ENCODE measurements around the gene ARIH1. TPM values are rescaled to one million over a fixed set of nuclear protein-coding genes. Genes with fewer than 3 reads are reported as not detected.

ARIH1 gene
- 26.4 and 27.0 TPM in 2 replicates for total RNA-seq

GRCh38 chr15:72473614-72474465, at the start of gene ARIH1:
Gene ARIH1, plus strand, starts transcription at chr15:72474330. Its CDS starts 310 bp downstream, at chr15:72474640.

Other genes starting within 250 kb of the ARIH1 start
- gene PKM, start 243.1 kb upstream of the ARIH1 start, total RNA-seq: 1,120 and 1,412 TPM in 2 replicates
- 7.1 and 9.1 TPM in 2 replicates for gene PARP6, start 201.8 kb upstream of the ARIH1 start, total RNA-seq
- gene CELF6, start 154.2 kb upstream of the ARIH1 start, total RNA-seq: not detected in 2 replicates
- 35.1 and 42.6 TPM in 2 replicates for gene HEXA, start 98.3 kb upstream of the ARIH1 start, total RNA-seq
- gene TMEM202, start 76.0 kb upstream of the ARIH1 start, total RNA-seq: not detected in 2 replicates
- gene GOLGA6B, start 180.4 kb downstream of the ARIH1 start, total RNA-seq: not detected in 2 replicates
- not detected in 2 replicates for gene HIGD2B, start 211.9 kb downstream of the ARIH1 start, total RNA-seq
- 6.2 and 11.6 TPM in 2 replicates for gene BBS4, start 211.9 kb downstream of the ARIH1 start, total RNA-seq

All from epithelial cell of umbilical artery (primary cell).